Fibroblast of lung (primary cell): ENCODE data around the gene ROMO1. TPM values are rescaled to one million over a fixed set of nuclear protein-coding genes. Genes with fewer than 3 reads are reported as not detected.

Source experiments
- DNase-seq, 2 donors: peaks; one replicate each; pipeline versions ENCODE4 v3.0.0 to v3.0.0-alpha.2; 2010; ENCODE audit warnings: low read depth in 2 of 2
- H2AFZ ChIP-seq: 2 replicates; pipeline ENCODE4 v1.5.1; 2012; ENCODE audit warnings: low read length, control low read depth, inconsistent platforms
- H3K27ac ChIP-seq: 2 replicates; pipeline ENCODE4 v1.5.1; 2011; ENCODE audit warnings: low read length, control low read depth; ENCODE audit not compliant: insufficient read depth
- H3K27me3 ChIP-seq: 2 replicates; pipeline ENCODE4 v1.5.1; 2011; ENCODE audit warnings: mild to moderate bottlenecking, low read length; ENCODE audit not compliant: control insufficient read depth, insufficient read depth
- H3K36me3 ChIP-seq: 2 replicates; pipeline ENCODE4 v1.5.1; 2011; ENCODE audit warnings: low read length; ENCODE audit not compliant: control insufficient read depth, insufficient read depth
- H3K4me1 ChIP-seq: 2 replicates; pipeline ENCODE4 v1.5.1; 2011; ENCODE audit warnings: low read length; ENCODE audit not compliant: control insufficient read depth, insufficient read depth; ENCODE audit errors: extremely low read depth
- H3K4me2 ChIP-seq: 2 replicates; pipeline ENCODE4 v1.5.1; 2011; ENCODE audit warnings: low read length, control low read depth; ENCODE audit not compliant: insufficient read depth; ENCODE audit errors: extremely low read depth
- H3K4me3 ChIP-seq, 4 experiments: fragments of 200-600 bp in 1 of 4; sonication (generic) in 1 of 4; replicated peaks in 1 of 4; 2 replicates each; pipeline ENCODE4 v1.5.1; 2011 to 2016; ENCODE audit warnings: low read length in 4 of 4, low read depth in 3 of 4, mild to moderate bottlenecking in 3 of 4, control low read depth in 2 of 4, inconsistent platforms in 1 of 4, mixed read lengths in 1 of 4; ENCODE audit not compliant: insufficient read depth in 1 of 4; ENCODE audit errors: control extremely low read depth in 1 of 4
- H3K79me2 ChIP-seq: 2 replicates; pipeline ENCODE4 v1.5.1; 2012; ENCODE audit warnings: mild to moderate bottlenecking, low read length, inconsistent platforms; ENCODE audit not compliant: control insufficient read depth, insufficient read depth
- H3K9ac ChIP-seq: 2 replicates; pipeline ENCODE4 v1.5.1; 2011; ENCODE audit warnings: mild to moderate bottlenecking, low read length, control low read depth; ENCODE audit not compliant: insufficient read depth
- H3K9me3 ChIP-seq: 2 replicates; pipeline ENCODE4 v1.5.1; 2012; ENCODE audit warnings: low read depth, low read length; ENCODE audit not compliant: control insufficient read depth, insufficient read depth
- H4K20me1 ChIP-seq: 2 replicates; pipeline ENCODE4 v1.5.1; 2011; ENCODE audit warnings: low read length; ENCODE audit not compliant: control insufficient read depth, insufficient read depth; ENCODE audit errors: extremely low read depth
- CTCF ChIP-seq, 2 donors: IDR thresholded peaks in 1 of 2; conservative IDR thresholded peaks in 1 of 2; 1 replicate in 1 of 2; 2 replicates in 1 of 2; pipeline ENCODE4 v1.5.1; 2011 to 2012; ENCODE audit warnings: low read length in 2 of 2, control low read depth in 1 of 2, inconsistent platforms in 1 of 2, low read depth in 1 of 2, mild to moderate bottlenecking in 1 of 2
- EZH2 ChIP-seq: IDR thresholded peaks from 2 replicates; pipeline ENCODE4 v1.5.1; 2012; ENCODE audit warnings: low read length, control low read depth, mild to moderate bottlenecking; ENCODE audit errors: missing control alignments
- polyA minus RNA-seq: library from RNA; depleted of rRNA, polyadenylated mRNA; stranded (reverse); fragments of >200 nt; gene quantifications from 2 replicates; pipeline ENCODE4 v1.2.3, GENCODE V29; 2011; ENCODE audit warnings: low replicate concordance
- polyA plus RNA-seq, 2 donors: library from polyadenylated mRNA; depleted of rRNA in 1 of 2; stranded (reverse) in 1 of 2; unstranded in 1 of 2; fragments of >200 nt; gene quantifications; 2 replicates each; pipeline ENCODE4 v1.2.1, GENCODE V29; 2011 to 2012; ENCODE audit warnings: missing spikeins in 1 of 2
- total RNA-seq: library from RNA; depleted of rRNA; stranded (reverse); fragments of >200 nt; gene quantifications from 2 replicates; pipeline ENCODE4 v1.2.1, GENCODE V29; 2014

Gene ROMO1
- total RNA-seq, result 118 and 239 TPM in 2 replicates
- polyA plus RNA-seq, result 205 and 222 TPM in 2 replicates
- polyA plus RNA-seq (2012), result 314 and 442 TPM in 2 replicates
- polyA minus RNA-seq, result 21.9 and 25.9 TPM in 2 replicates

GRCh38 chr20:35699127-35699956 is at the start of gene ROMO1, which contains the start of gene NFS1:
TSS of gene ROMO1 (plus strand) at chr20:35699405. CDS start at chr20:35699633, 228 bp downstream.
TSS of gene NFS1 (minus strand) at chr20:35699352. CDS start at chr20:35699288, 64 bp downstream.
- Histone ChIP-seq H4K20me1 (no peaks in the 10 kb centered on the region), H3K4me2 (peak within 1 kb of the TSS; percentile 89), H3K9ac (peak within 1 kb of the TSS; percentile 98), H2AFZ (peak within 1 kb of the TSS; percentile 79), H3K36me3 (peaks cover 5% of the 10 kb centered on the region), H3K27me3 (no peaks in the 10 kb centered on the region), H3K4me3 (peak within 1 kb of the TSS; percentile 94 to 100 (median 94)), H3K79me2 (peaks cover 25% of the 10 kb centered on the region), H3K9me3 (no peaks in the 10 kb centered on the region), H3K27ac (peak within 1 kb of the TSS; percentile 98), H3K4me1 (peaks cover 14% of the 10 kb centered on the region)
- peak; percentile 78 for DNase-seq
- TF ChIP-seq CTCF (conservative IDR thresholded peaks at IDR 0.05 in 1 of 2, IDR thresholded peaks at IDR 0.05 in 1 of 2; ENCODE audit: low read depth in 1 of 2, low read length in 2 of 2), result peak; percentile 6 to 19
- TF ChIP-seq EZH2, result no peak

GRCh38 chr20:35650632-35651031 is 48.6 kb upstream of the ROMO1 start:
- no peak overlapping the region for H3K27ac ChIP-seq
- H3K9me3 ChIP-seq, result no peaks in the 10 kb centered on the region
- no peaks in the 10 kb centered on the region for H3K27me3 ChIP-seq
- no peak for DNase-seq
- no peak overlapping the region for H3K9ac ChIP-seq
- H3K4me3 ChIP-seq, result no peak overlapping the region
- H3K79me2 ChIP-seq, result peaks cover 81% of the 10 kb centered on the region
- no peaks in the 10 kb centered on the region for H3K4me1 ChIP-seq
- TF ChIP-seq CTCF (conservative IDR thresholded peaks at IDR 0.05 in 1 of 2, IDR thresholded peaks at IDR 0.05 in 1 of 2; ENCODE audit: low read depth in 1 of 2, low read length in 2 of 2), result no peak
- TF ChIP-seq EZH2, result no peak
- no peak overlapping the region for H3K4me2 ChIP-seq
- H3K36me3 ChIP-seq, result peaks cover 7% of the 10 kb centered on the region
- H2AFZ ChIP-seq, result no peak overlapping the region
- H4K20me1 ChIP-seq, result no peaks in the 10 kb centered on the region

- Histone ChIP-seq H3K9me3 (no peaks in the 10 kb centered on the region), H3K27me3 (no peaks in the 10 kb centered on the region), H3K27ac (no peak overlapping the region), H2AFZ (no peak overlapping the region), H3K4me3 (no peak overlapping the region), H3K79me2 (peaks cover 89% of the 10 kb centered on the region), H3K4me2 (no peak overlapping the region), H3K36me3 (peaks cover 7% of the 10 kb centered on the region), H4K20me1 (no peaks in the 10 kb centered on the region), H3K4me1 (no peaks in the 10 kb centered on the region), H3K9ac (no peak overlapping the region)
- DNase-seq, result no peak
- TF ChIP-seq EZH2, result no peak
- TF ChIP-seq CTCF (conservative IDR thresholded peaks at IDR 0.05 in 1 of 2, IDR thresholded peaks at IDR 0.05 in 1 of 2; ENCODE audit: low read depth in 1 of 2, low read length in 2 of 2), result no peak
Measured at GRCh38 chr20:35651958-35652357, 47.2 kb upstream of the ROMO1 start.
